Nucleus accumbens (tissue), 56 donors: Measurements from ENCODE around the gene ALKBH4.
"Not testable (repeated sequence)": the region's sequence is repeated elsewhere in the genome, so short reads cannot be mapped to it uniquely, and the experiment has no call there.

Experiments used
- DNase-seq, 56 donors: peaks; one replicate each; lab custom pipeline; 2025; lab: John Stamatoyannopoulos, UW

The ALKBH4 gene

DNA sequence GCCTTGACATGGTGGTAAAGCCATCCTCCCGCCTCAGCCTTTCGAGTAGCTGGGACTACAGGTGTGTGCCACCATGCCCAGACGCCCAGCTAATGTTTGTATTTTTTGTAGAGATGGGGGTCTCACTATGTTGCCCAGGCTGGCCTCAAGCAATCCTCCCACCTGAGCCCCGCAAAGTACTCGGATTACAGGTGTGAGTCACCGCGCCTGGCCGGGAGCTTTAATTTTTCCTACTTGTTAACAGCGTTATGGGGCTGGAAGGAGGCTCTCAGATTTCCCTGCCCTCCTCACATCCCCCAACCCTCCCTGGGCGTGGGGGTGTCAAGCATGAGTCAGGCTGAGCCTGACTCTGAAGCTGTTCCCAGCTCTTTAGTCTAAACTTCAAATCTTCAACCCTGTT, 8.3 kb downstream of the ALKBH4 start:
- DNase-seq = peak in 28 of 56 donors; percentile 9 to 76 (median 34)

DNA sequence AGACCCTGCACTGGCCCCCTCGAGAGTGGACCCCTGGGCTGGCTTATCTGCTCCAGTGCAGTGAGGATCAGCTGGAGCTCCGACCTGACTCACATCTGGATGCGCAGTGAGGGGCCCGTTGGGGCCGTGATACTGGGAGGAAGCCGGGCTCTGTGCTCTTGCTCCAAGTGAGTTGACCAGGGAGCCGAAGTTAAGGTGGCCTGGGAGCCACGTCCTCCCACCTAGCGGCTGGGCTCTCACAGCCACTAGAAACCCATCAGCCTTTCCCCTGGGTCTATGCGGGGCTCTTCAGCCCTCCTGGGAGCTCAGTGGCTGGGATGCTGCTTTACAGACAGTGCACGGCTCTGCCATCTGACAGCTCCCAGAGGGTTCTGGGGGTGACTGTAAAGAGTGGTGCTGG, 9.1 kb downstream of the ALKBH4 start:
- DNase-seq = no peak

DNA sequence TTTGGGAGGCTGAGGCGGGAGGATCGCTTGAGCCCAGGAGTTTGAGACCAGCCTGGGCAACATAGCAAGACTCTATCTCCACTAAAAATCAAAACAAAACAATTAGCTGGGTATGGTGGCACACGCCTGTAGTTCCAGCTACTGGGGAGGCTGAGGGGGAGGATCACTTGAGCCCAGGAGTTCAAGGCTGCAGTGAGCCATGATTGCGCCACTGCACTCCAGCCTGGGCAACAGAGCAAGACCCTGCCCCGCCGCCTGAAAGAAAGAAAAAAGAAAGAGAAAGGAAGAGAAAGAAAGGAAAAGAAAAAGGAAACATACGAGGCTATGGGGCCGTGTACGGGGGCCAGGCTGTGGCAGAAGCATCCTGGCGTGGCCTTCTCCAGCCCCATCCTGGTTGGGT, 9.7 kb downstream of the ALKBH4 start:
- DNase-seq = not testable (repeated sequence)

DNA sequence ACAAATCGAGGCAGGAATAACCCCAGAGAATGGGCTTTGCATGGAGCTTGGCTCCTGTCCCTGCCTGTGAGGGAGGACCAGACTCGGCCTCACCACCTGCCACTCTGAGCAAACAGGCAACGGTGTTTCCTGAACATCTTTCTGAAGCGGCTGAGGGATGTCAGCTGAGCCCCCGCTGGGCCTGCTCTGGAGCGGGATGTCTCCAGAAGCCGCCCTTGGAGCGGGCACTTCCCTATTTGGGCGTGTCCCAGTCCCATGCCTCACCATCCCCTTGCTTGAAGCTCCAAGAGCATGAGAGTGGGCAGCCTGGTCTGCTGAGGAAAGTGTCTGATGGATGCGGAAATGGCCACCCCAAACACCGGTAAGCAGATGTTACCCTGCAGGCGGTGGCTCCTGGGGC, 10.2 kb downstream of the ALKBH4 start:
- DNase-seq = no peak

DNA sequence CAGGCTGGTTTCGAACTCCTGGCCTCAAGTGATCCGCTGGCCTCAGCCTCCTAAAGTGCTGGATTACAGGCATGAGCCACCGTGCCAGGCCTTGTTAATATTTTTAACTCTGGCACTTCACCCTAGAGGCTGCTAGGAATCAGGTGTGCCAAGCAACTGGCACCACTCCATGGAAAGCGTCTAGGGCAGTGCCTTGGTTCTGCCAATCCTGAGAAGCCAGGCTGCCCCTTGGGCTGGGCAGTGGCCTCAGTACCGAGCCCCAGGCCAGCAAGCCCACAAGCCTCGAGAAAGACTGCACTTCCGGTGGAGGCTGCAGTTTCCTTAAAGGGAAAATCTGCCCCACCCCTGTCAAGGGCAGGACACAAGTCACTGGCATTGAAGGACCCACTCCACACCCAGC, 11.3 kb downstream of the ALKBH4 start:
- DNase-seq = no peak

DNA sequence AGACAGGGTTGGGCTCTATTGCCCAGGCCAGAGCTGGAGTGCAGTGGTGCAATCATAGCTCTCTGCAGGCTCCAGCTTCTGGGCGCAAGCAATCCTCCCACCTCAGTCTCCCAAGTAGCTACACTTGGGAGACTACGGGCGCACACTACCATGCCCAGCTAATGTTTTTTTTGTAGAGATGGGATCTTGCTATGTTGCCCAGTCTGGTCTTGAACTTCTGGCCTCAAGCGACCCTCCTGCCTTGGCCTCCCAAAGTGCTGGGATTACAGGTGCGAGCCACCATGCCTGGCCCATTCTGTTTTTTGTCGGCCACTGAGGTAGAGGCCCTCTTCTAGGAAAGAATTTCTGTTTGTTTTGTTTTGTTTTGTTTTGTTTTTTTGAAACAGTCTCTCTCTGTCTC, 12.2 kb downstream of the ALKBH4 start:
- no peak for DNase-seq

DNA sequence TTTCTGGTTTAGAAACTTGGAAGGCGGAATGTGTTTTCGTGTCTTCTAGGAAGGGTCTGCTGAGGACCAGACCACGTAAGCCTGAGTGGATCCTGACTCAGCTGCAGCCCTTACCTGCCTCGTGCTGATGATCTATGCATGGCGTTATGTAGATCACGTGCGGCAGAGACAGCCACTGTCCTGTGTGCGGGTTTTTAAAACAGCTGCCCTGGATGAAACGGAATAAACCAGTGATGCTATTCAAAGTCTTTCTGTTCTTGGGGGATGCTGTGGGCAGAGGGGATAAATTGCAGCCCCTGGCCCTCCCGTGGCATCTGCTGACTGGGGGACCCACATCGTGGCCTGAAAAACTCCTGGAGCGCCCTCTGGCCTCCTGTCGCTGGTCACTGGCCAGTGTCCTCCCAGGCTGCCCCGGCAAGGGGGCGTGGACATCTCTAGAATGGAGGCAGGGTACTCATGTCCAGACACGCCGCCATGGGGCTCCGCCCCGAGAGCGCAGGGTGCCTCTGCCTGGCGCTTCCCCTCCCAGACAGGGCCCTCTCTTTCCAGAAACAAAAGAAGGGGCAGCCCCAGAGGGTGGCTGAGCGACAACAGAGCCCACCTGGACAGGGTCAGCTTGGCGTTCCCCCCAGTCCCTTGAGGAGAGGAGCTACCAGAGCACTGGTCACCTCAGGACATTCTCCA, 13.2 kb downstream of the ALKBH4 start:
- no peak for DNase-seq

DNA sequence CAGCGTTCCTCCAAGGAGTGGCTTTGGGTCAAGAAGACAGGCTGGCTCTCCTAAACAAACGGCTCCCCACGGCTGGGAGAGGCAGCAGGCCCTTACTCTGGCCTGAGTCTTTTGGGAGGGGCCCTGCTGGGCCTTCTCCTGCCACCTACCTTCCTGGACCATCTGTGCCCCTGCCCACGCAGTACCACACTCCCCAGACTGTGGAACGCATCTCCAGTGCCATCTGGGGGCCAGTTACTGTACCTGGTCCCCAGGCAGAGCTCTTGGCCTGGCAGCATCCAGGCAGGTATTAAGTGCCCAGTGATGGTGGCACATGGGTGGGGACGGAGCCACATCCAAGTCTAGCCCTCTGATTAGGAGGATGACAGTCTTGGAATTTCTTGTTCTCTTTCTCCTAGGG, 14.4 kb downstream of the ALKBH4 start:
- no peak for DNase-seq

DNA sequence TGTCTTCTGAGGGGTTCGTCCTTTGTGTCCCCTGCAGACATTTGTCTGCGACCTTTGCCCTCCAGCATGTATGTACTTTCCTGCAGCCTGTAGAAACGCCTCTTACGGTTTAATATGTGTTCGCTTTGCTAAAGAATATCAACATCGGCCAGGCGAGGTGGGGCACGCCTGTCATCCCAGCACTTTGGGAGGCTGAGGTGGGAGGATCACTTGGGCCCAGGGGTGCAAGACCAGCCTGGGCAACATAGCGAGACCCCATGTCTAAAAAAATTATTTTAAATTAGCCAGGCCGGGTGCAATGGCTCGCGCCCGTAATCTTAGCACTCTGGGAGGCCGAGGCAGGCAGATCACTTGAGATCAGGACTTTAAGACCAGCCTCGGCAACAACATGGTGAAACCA, 15.5 kb downstream of the ALKBH4 start:
- no peak for DNase-seq

DNA sequence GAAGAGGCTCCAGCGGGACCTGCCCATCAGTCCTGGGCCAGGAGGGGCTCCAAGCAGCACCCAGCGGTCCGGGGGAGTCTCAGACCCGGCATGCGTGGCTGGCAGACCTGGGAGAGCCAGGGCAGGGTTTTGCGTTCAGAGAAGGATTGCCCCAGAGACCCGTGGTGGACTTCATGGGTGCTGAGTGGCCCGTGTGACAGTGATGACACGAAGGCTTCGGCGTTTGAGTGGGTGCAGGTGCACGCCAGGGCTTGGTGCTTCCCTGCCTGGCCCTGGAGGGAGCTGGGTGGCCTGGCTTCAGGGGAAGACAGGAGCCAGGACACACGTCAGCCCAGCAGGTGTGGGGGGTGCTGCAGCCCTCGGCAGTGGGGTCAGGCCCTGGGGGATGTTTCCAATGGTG, 17.4 kb downstream of the ALKBH4 start:
- DNase-seq = no peak

DNA sequence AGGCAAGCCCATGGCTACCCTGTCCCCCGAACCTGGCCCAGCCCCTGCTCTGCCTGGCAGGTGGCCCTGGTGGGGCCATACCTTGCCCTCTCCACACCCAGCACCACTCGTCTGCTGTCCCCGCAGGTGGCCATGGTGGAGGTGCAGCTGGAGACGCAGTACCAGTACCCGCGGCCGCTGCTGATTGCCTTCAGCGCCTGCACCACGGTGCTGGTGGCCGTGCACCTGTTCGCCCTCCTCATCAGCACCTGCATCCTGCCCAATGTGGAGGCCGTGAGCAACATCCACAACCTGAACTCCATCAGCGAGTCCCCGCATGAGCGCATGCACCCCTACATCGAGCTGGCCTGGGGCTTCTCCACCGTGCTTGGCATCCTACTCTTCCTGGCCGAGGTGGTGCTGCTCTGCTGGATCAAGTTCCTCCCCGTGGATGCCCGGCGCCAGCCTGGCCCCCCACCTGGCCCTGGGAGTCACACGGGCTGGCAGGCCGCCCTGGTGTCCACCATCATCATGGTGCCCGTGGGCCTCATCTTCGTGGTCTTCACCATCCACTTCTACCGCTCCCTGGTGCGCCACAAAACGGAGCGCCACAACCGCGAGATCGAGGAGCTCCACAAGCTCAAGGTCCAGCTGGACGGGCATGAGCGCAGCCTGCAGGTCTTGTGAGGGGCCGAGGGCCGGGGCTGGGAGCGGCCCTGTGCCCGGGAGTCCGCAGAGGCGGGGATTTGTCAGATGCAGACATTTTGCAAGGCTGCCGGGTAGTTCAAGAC, 18.1 kb downstream of the ALKBH4 start:
- no peak for DNase-seq

DNA sequence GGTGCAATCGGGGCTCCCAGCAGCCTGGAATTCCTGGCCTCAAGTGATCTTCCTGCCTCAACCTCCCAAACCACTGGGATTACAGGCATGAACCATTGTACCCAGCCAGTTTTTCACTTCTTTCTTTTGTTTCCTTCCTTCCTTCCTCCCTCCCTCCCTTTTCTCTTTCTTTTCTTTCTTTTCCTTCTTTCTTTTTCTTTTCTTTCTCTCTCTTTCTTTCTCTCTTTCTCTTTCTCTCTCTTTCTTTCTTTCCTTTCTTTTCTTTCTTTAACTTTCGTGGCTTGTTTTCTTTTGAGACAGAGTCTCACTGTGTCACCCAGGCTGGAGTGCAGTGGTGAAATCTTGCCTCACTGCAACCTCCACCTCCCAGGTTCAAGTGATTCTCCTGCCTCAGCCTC, 19.0 kb downstream of the ALKBH4 start:
- no peak for DNase-seq

DNA sequence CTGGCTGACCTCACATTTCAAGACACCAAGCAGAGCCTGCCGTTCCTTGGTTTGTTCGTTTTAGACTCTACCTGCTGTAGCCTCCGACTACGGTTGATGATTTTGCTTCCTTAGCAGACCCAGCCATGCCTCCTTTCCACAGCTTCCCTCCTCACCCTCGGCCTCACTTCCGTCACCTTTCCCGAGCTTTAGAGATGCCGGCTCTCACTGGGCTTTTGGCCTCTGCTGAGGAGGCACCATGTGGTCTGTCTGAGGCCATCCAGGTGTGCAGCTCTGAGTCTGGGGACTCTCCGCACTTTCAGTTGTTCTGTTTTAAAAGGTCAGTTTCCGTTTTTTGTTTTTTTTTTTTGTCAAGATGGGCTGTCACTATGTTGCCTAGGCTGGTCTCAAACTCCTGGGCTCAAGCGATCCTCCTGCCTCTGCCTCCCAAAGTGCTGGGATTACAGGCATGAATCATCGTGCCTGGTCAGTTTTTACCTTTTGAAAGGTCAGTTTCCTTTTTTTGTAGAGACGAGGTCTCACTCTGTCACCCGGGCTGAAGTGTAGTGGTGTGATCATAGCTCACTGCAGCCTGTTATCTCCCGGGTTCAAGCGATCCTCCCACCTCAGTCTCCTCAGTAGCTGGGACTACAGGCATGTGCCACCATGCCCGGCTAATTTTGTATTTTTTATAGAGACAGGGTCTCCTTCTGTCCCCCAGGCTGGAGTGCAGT, 19.5 kb downstream of the ALKBH4 start:
- no peak for DNase-seq

DNA sequence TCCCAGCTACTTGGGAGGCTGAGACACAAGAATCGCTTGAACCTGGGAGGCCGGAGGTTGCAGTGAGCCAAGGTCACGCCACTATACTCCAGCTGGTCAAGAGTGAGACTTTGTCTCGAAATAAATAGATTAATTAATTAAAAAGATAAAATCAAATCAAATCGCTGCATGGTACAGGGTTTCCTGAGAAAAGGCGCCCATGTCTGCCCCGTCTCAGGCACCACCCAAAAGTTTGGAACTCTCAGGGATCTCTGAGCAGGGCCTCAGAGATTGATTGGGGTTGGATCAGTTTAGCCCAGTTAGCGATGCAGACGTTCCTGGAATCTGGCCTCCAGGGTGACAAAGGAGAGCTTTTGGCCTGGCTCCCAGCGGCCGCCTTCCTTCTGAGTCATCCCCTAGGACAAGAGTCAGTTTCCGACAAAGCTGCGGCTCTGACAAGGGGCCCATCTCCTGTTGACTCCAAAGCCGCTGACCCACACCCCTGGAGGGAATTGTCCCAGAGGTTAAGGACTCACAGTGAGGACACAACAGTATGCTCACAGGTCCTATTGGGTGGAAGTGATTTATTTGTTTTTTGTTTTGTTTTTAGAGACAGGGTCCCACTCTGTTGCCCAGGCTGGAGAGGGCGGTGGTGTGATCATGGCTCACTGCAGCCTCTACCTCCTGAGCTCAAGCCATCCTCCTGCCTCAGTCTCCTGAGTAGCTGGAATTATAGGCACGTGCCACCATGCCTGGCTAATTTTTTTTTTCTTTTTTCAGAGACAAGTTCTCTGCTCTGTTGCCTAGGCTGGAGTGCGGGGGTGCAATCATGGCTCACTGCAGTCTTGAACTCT, 24.5 kb downstream of the ALKBH4 start:
- peak in 1 of 56 donors; percentile 32 for DNase-seq

DNA sequence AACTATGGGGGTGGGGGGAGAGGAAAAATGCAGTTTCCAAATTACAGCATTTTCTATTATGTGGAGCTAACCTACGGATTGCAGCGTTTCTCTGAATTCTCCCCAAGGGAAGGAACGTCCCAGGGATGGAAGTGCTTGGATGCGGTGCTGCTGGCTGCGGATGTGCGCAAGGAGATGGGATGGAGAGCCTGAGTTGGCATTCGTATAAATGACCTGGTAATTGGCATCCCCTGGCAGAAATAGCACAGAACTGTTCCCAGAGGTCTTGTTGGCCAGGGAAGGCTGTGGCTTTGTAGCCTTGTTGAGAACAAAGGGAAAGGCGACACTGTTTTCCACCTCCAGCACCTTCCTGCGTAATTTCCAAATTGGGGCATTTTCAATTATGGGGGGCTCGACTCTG, 28.5 kb downstream of the ALKBH4 start:
- DNase-seq = no peak

DNA sequence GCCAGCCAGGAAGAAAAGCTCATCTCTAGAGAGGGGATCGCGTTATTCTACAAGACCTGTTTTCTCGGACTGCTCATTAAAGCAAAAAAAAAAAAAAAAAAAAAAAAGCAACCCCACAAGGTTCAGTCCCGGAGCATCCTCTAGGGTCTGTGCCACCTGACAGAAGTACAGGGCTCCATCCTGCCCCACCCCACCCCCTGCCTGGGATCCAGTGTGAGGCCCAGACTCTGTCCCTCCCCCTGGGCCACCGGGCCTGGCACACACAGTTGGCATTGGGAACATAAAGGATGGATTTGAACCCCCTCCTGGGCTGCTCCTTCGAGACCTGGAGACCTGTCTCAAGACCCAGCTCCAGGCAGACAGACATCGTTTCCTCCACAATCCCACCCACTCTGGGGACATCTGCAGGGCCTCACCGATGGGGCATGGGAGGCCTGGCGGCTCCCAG, 30.6 kb downstream of the ALKBH4 start:
- no peak for DNase-seq

DNA sequence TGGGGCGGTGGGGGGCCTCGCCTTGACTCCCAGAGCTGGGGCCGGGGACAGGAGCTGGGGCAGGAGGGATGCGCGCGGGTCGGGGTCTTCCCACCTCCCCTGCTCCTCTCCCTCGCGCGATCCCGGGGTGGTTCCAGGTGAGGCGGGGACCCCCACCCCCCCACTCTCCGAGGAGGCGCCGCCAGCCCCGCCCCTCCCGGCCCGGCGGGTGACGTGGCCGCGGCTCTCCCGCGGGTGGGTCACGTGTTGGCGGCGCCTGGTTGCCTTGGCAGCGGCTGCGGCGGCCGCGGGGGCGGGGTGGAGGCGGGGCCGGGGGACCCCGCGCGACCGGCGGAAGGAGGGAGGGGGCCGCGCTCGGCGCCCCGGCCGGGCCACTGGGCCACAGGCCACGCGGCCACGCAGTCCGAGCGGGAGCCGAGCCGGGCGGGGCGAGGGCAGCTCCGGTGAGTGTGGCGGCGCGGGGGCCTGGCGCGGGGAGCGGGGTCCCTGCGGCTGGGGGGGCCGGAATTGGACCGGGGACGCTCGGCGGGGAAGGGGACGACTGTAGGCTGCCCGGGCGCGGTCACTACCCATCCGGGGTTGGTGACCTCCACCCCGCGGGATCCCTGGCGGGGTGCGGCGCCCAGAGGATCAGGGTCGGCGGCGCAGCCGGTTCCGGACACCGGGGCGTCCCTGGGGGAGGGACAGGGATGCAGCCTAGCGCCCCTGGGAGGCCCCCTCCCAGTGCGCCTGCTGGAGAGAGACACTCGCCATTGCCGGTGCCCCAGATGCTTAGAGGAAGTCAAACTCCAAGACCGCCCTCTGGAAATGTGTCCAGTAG, 31.2 kb downstream of the ALKBH4 start, which contains the start of gene ORAI2:
Gene ORAI2 (plus strand): TSS at position 357 of the 820 bp plus-strand sequence. CDS start 5,382 bp downstream, outside the sequence.
- DNase-seq = peak in 53 of 56 donors; percentile 11 to 91 (median 64)

DNA sequence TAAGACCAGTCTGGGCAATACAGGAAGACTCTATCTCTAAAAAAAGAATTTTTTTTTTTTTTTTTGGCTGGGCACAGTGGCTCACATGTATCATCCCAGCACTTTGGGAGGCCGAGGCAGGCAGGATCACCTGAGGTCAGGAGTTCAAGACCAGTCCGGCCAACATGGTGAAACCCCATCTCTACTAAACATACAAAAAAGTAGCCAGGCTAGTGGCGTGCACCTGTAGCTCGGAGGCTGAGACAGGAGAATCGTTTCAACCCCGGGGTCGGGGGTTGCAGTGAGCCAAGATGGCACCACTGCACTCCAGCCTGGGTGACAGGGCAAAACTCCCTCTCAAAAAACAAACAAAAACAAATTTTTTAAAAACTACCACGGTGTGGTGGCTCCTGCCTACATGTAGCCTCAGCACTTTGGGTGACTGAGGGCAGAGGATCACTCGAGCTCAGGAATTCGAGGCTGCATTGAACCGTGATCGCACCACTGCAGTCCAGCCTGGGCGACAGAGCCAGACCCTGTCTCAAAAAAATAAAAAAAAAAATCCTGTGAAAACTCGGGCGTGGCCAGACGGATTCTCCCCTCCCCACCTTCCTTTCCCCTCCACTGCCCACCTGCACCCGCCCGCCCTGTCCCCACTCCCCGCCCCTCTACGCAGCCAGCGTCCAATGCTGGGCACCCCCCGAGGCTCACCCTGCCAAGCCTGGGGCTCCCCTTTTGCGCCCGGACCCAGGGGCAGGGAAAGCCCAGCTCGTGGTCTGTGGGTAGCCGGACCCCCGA, 32.0 kb downstream of the ALKBH4 start:
- no peak for DNase-seq
